SK-N-SH (cell line): Measurements from ENCODE around the gene PUM1. TPM values are rescaled to one million over a fixed set of nuclear protein-coding genes. Genes with fewer than 3 reads are reported as not detected.

Experiments
- CTCF ChIA-PET: fragments of 300-600, 350-600 bp; formaldehyde crosslinking; extraction: SDS; loops from one replicate; lab custom pipeline; 2021; lab: Yijun Ruan, JAX
- POLR2A ChIA-PET: fragments of 350-600 bp; sonication (Branson Sonifier 250); formaldehyde crosslinking; extraction: SDS; loops from one replicate; lab custom pipeline; 2020; ENCODE audit warnings: antibody characterized with exemption, inconsistent platforms; lab: Yijun Ruan, JAX
- DNase-seq: peaks from one replicate; pipeline ENCODE4 v3.0.0; 2012
- H2AFZ ChIP-seq: fragments of 200-600 bp; sonication (generic); 2 replicates; pipeline ENCODE4 v1.8.1; 2016; ENCODE audit warnings: antibody characterized with exemption, mild to moderate bottlenecking, low read depth
- H3F3A ChIP-seq: fragments of 200-600 bp; sonication (generic); replicated peaks from 2 replicates; pipeline ENCODE3; 2016; ENCODE audit warnings: antibody characterized with exemption, mild to moderate bottlenecking; ENCODE audit not compliant: insufficient read depth
- H3K27ac ChIP-seq, 2 experiments: fragments of 200-500 bp in 1 of 2; fragments of 200-600 bp in 1 of 2; sonication (Bioruptor generic) in 1 of 2; sonication (generic), shearing (Covaris generic) in 1 of 2; 2 replicates each; pipeline versions ENCODE4 v1.5.1 to v1.6.1; 2014 to 2016; ENCODE audit warnings: low read depth in 2 of 2, inconsistent platforms in 1 of 2, low read length in 1 of 2, mild to moderate bottlenecking in 1 of 2, mixed read lengths in 1 of 2
- H3K27me3 ChIP-seq: fragments of 200-600 bp; sonication (generic), shearing (Covaris generic); 2 replicates; pipeline ENCODE4 v1.6.1; 2016; ENCODE audit warnings: mixed run types; ENCODE audit not compliant: insufficient read depth
- H3K36me3 ChIP-seq, 2 experiments: fragments of 200-500 bp in 1 of 2; fragments of 200-600 bp in 1 of 2; sonication (Bioruptor generic) in 1 of 2; sonication (generic) in 1 of 2; replicated peaks in 1 of 2; 2 replicates each; pipeline versions ENCODE3 to v1.5.1; 2014 to 2016; ENCODE audit warnings: low read length in 1 of 2, mild to moderate bottlenecking in 1 of 2; ENCODE audit not compliant: insufficient read depth in 2 of 2, control insufficient read depth in 1 of 2
- H3K4me1 ChIP-seq, 2 experiments: fragments of 200-500 bp in 1 of 2; fragments of 200-600 bp in 1 of 2; sonication (Bioruptor generic) in 1 of 2; sonication (generic), shearing (Covaris generic) in 1 of 2; 2 replicates each; pipeline versions ENCODE4 v1.5.1 to v1.6.1; 2014 to 2016; ENCODE audit warnings: low read depth in 1 of 2, low read length in 1 of 2, mixed run types in 1 of 2; ENCODE audit not compliant: insufficient read depth in 2 of 2, control insufficient read depth in 1 of 2
- H3K4me2 ChIP-seq: fragments of 200-600 bp; sonication (generic), shearing (Covaris generic); 2 replicates; pipeline ENCODE4 v1.6.1; 2017; ENCODE audit warnings: mixed run types
- H3K4me3 ChIP-seq, 2 experiments: fragments of 200-500 bp in 1 of 2; fragments of 200-600 bp in 1 of 2; sonication (Bioruptor generic) in 1 of 2; sonication (generic), shearing (Covaris generic) in 1 of 2; 2 replicates each; pipeline versions ENCODE4 v1.5.1 to v1.8.1; 2014 to 2016; ENCODE audit warnings: low read depth in 2 of 2, inconsistent platforms in 1 of 2, low read length in 1 of 2, mild to moderate bottlenecking in 1 of 2, mixed read lengths in 1 of 2, moderate library complexity in 1 of 2
- H3K79me2 ChIP-seq: fragments of 200-600 bp; sonication (generic); 2 replicates; pipeline ENCODE4 v1.8.1; 2017; ENCODE audit warnings: mild to moderate bottlenecking; ENCODE audit not compliant: insufficient read depth
- H3K9ac ChIP-seq: fragments of 200-600 bp; sonication (generic); 2 replicates; pipeline ENCODE4 v1.6.1; 2017; ENCODE audit warnings: mixed run types
- H3K9me2 ChIP-seq: fragments of 200-600 bp; sonication (generic); 2 replicates; pipeline ENCODE4 v1.6.1; 2017; ENCODE audit warnings: mixed run types
- H3K9me3 ChIP-seq: fragments of 200-600 bp; sonication (generic); 2 replicates; pipeline ENCODE4 v1.6.1; 2017; ENCODE audit warnings: mixed run types, mild to moderate bottlenecking, moderate library complexity
- H4K20me1 ChIP-seq: fragments of 200-600 bp; sonication (generic); 2 replicates; pipeline ENCODE4 v1.6.1; 2017; ENCODE audit warnings: mild to moderate bottlenecking, mixed run types; ENCODE audit not compliant: insufficient read depth
- CHD2 ChIP-seq: fragments of 150-350 bp; IDR thresholded peaks from 2 replicates; pipeline ENCODE4 v1.6.1; 2018; ENCODE audit warnings: low read length; ENCODE audit not compliant: partially characterized antibody
- ELF1 ChIP-seq: IDR thresholded peaks from 2 replicates; pipeline ENCODE4 v1.4.0; 2012
- EP300 ChIP-seq, 2 experiments: IDR thresholded peaks; 2 replicates each; pipeline versions ENCODE4 v1.4.0 to v1.6.1; 2012; ENCODE audit warnings: borderline replicate concordance in 1 of 2, low read depth in 1 of 2, low read length in 1 of 2
- EZH2phosphoT487 ChIP-seq: fragments of 200-600 bp; sonication (generic); IDR thresholded peaks from 2 replicates; pipeline ENCODE4 v1.6.1; 2017; ENCODE audit warnings: low read depth, mixed run types, mild to moderate bottlenecking, antibody characterized with exemption, moderate library complexity, borderline replicate concordance
- FOSL2 ChIP-seq: IDR thresholded peaks from 2 replicates; pipeline ENCODE4 v1.4.0; 2012; ENCODE audit warnings: low read depth, mild to moderate bottlenecking, moderate library complexity, borderline replicate concordance
- FOXM1 ChIP-seq: IDR thresholded peaks from 2 replicates; pipeline ENCODE4 v1.4.0; 2012; ENCODE audit warnings: low read depth, mild to moderate bottlenecking
- GATA2 ChIP-seq: sonication (generic); formaldehyde crosslinking; IDR thresholded peaks from 2 replicates; pipeline ENCODE4 v1.5.0; 2020; ENCODE audit warnings: mild to moderate bottlenecking, missing genetic modification reagents
- JUND ChIP-seq: IDR thresholded peaks from 2 replicates; pipeline ENCODE4 v1.4.0; 2012
- NRF1 ChIP-seq: IDR thresholded peaks from 2 replicates; pipeline ENCODE4 v1.6.1; 2012; ENCODE audit warnings: low read depth, mild to moderate bottlenecking, low read length
- POLR2AphosphoS5 ChIP-seq: IDR thresholded peaks from 2 replicates; pipeline ENCODE4 v1.6.1; 2012; ENCODE audit warnings: low read depth, low read length
- RCOR1 ChIP-seq: fragments of 150-350 bp; IDR thresholded peaks from 2 replicates; pipeline ENCODE4 v1.6.1; 2017; ENCODE audit warnings: antibody characterized with exemption, low read length
- RFX5 ChIP-seq: IDR thresholded peaks from 2 replicates; pipeline ENCODE4 v1.6.1; 2012; ENCODE audit warnings: mild to moderate bottlenecking, improper control_type of control experiment, low read length
- RXRA ChIP-seq: IDR thresholded peaks from 2 replicates; pipeline ENCODE4 v1.4.0; 2012; ENCODE audit warnings: low read depth, mild to moderate bottlenecking, borderline replicate concordance
- TCF12 ChIP-seq: IDR thresholded peaks from 2 replicates; pipeline ENCODE4 v1.4.0; 2012
- TEAD4 ChIP-seq: IDR thresholded peaks from 2 replicates; pipeline ENCODE4 v1.4.0; 2012; ENCODE audit warnings: mild to moderate bottlenecking, borderline replicate concordance; ENCODE audit not compliant: insufficient read depth
- YY1 ChIP-seq: IDR thresholded peaks from 2 replicates; pipeline ENCODE4 v1.4.0; 2012; ENCODE audit warnings: low read depth, mild to moderate bottlenecking
- WGBS: methylation state at CpG from one replicate; pipeline ENCODE4 v1.1.6; 2017; ENCODE audit warnings: low lambda C conversion rate; 5-methylcytosine and 5-hydroxymethylcytosine counted together
- polyA plus RNA-seq, 3 experiments: library from polyadenylated mRNA; depleted of rRNA; stranded (reverse); fragments of >200 nt; gene quantifications; 2 replicates each; pipeline ENCODE4 v1.2.3, GENCODE V29; 2012
- TF ChIP-seq, protein P1 (sequence below): fragments of 150-350 bp; IDR thresholded peaks from 2 replicates; pipeline ENCODE4 v1.6.1; 2016; ENCODE audit warnings: mild to moderate bottlenecking, low read depth, low read length
- TF ChIP-seq, protein P2 (sequence below): IDR thresholded peaks from 2 replicates; pipeline ENCODE4 v1.4.0; 2012; ENCODE audit warnings: low read depth

The PUM1 gene
- polyA plus RNA-seq, 1 of the 3 experiments (the other 2 are of a cell fraction), result 66.7 TPM

DNA sequence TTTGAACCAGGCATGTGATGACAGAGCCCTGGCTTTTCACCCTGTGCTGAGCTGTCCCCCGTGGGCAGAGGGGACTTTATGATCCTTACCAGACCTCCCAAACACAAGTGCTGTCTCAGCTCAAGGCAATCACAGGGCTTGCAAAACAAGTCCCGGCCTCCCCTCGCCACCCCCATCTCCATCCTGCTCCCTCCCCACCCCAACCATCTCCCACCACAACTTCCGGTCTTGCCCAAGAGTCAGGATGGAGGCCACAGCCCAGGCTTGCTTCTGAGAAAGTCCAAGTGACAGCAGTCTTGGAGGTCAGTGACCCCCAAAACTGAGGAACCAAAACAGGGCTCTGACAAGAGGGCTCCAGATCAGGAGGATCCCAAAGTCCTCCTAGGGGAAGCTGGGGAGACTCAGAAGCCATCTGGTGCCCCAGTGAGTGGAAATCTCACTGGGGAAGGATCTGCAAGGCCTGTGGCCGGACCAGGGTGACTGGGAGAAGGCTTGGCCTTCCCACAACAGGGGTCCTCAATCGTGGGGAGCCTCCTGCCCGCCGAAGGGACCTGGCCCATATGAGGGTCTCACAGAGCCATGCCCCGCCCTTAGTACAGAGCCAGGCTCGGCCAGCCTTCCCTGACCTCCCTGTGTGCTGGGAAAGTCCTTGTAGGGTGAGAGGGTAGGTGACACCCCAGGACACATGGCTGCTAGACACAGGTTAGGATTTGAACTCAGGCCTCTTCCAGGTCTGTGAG is 152.4 kb downstream of the PUM1 start:
- H3K4me2 ChIP-seq, result no peak overlapping the region
- whole genome bisulfite sequencing, result 82% methylated on average over 9 of the region's 10 CpGs
- peak; percentile 52 for DNase-seq
- no peak overlapping the region for H3K4me3 ChIP-seq
- no peaks in the 10 kb centered on the region for H3F3A ChIP-seq
- no peaks in the 10 kb centered on the region for H3K9me2 ChIP-seq
- no peaks in the 10 kb centered on the region for H3K36me3 ChIP-seq
- H3K27me3 ChIP-seq, result no peaks in the 10 kb centered on the region
- no peaks in the 10 kb centered on the region for H3K79me2 ChIP-seq
- POLR2A ChIA-PET, result no interaction called here
- H4K20me1 ChIP-seq, result no peaks in the 10 kb centered on the region
- H3K9me3 ChIP-seq, result no peaks in the 10 kb centered on the region
- CTCF ChIA-PET, result interaction anchor here (1.0 to 47.0 kb wide), 11 partner anchors 11 to 193 kb away, joined by 3 to 1422 read pairs (median 32); partner anchors contain the start of gene MATN1
- H3K4me1 ChIP-seq, result peaks cover 4 to 18% of the 10 kb centered on the region in 2 experiments; a peak in 3 of 4 replicates
- TF ChIP-seq CHD2 (no peak), EP300 (IDR thresholded peaks at IDR 0.05; ENCODE audit: borderline replicate concordance in 1 of 2, low read depth in 1 of 2, low read length in 1 of 2) (peak in 1 of 2 experiments; percentile 27; a peak in 1 of 4 replicates)
- H3K27ac ChIP-seq, result no peak overlapping the region
- H2AFZ ChIP-seq, result no peak overlapping the region
- H3K9ac ChIP-seq, result no peak overlapping the region

DNA sequence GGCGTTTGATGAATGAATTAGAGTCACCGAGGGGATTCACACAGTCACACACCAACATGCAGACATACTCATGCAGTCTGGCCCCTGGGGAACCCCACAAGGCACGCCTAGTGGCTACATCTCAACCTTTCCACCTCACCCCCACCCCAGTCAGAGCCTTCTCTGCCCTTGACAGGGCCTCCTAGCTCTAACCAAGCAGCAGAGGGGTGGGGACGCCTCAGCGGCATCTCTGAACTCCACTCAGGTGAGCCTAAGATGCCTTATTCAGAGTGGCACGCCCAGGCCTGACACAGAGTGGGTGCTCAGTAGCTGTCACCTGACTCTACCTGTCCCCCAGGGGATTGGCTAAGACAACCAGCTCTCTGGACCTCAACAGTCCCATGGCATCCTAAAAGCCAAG is 153.3 kb downstream of the PUM1 start:
- DNase-seq, result no peak
- CTCF ChIA-PET, result interaction anchor here (0.8 to 47.0 kb wide), 26 partner anchors 8 to 192 kb away, joined by 3 to 1422 read pairs (median 10); partner anchors contain the start of genes MATN1 and PUM1
- Histone ChIP-seq H3K36me3 (no peaks in the 10 kb centered on the region), H3K4me2 (no peak overlapping the region), H3K4me3 (no peak overlapping the region), H3K79me2 (peaks cover 8% of the 10 kb centered on the region), H3F3A (no peaks in the 10 kb centered on the region), H3K9me2 (no peaks in the 10 kb centered on the region), H3K27ac (no peak overlapping the region), H2AFZ (no peak overlapping the region), H3K27me3 (no peaks in the 10 kb centered on the region), H3K9ac (no peak overlapping the region), H4K20me1 (peaks cover 5% of the 10 kb centered on the region), H3K9me3 (no peaks in the 10 kb centered on the region), H3K4me1 (peaks cover 4 to 22% of the 10 kb centered on the region in 2 experiments; a peak in 2 of 4 replicates)
- WGBS, result 40% methylated on average over 1 of the region's 6 CpGs
- POLR2A ChIA-PET, result interaction anchor here (1.9 kb wide), 1 partner anchor 111 kb away, joined by 10 read pairs; no protein-coding TSS in a partner anchor
- TF ChIP-seq TEAD4, result no peak
- no peak for TF ChIP-seq TCF12
- TF ChIP-seq, protein P1, sequence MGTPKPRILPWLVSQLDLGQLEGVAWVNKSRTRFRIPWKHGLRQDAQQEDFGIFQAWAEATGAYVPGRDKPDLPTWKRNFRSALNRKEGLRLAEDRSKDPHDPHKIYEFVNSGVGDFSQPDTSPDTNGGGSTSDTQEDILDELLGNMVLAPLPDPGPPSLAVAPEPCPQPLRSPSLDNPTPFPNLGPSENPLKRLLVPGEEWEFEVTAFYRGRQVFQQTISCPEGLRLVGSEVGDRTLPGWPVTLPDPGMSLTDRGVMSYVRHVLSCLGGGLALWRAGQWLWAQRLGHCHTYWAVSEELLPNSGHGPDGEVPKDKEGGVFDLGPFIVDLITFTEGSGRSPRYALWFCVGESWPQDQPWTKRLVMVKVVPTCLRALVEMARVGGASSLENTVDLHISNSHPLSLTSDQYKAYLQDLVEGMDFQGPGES, result no peak
- TF ChIP-seq POLR2AphosphoS5, result no peak
- TF ChIP-seq RFX5, result no peak
- no peak for TF ChIP-seq GATA2 (CRISPR knock-in tag)
- no peak for TF ChIP-seq EZH2phosphoT487
- no peak for TF ChIP-seq YY1
- TF ChIP-seq FOXM1, result no peak
- no peak for TF ChIP-seq ELF1
- TF ChIP-seq NRF1, result no peak
- no peak for TF ChIP-seq RXRA
- no peak for TF ChIP-seq JUND
- no peak for TF ChIP-seq EP300 (IDR thresholded peaks at IDR 0.05; ENCODE audit: borderline replicate concordance in 1 of 2, low read depth in 1 of 2, low read length in 1 of 2)
- TF ChIP-seq CHD2, result no peak
- TF ChIP-seq, protein P2, sequence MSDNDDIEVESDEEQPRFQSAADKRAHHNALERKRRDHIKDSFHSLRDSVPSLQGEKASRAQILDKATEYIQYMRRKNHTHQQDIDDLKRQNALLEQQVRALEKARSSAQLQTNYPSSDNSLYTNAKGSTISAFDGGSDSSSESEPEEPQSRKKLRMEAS, result no peak
- TF ChIP-seq FOSL2, result no peak
- no peak for TF ChIP-seq RCOR1
